Measurements from ENCODE around the gene TMEM165. TPM values are rescaled to one million over a fixed set of nuclear protein-coding genes. Genes with fewer than 3 reads are reported as not detected.

TMEM165 gene
- total RNA-seq, 2 donors from 2014 or later: 90.5 to 308 TPM

- no peaks in the 10 kb centered on the region for H3K9me3 ChIP-seq
Observed at GRCh38 chr4:55437356-55437796, 41.6 kb downstream of the TMEM165 start.

GRCh38 chr4:55437823-55438222 lies 42.1 kb downstream of the TMEM165 start:
- peak in 2 of 4 donors; percentile 12 to 17 for DNase-seq

More at GRCh38 chr4:55437356-55437796, 41.6 kb downstream of the TMEM165 start:
- Histone ChIP-seq H3K27me3 (no peaks in the 10 kb centered on the region), H3K27ac (peak overlapping the region; percentile 11 to 78 (median 70)), H3K36me3 (replicated peaks in 1 of 2; ENCODE audit: insufficient read depth in 1 of 2, low read depth in 2 of 2) (peaks cover 0 to 7% of the 10 kb centered on the region in 2 donors), H3K4me3 (no peak overlapping the region), H3K4me1 (peaks cover 29% of the 10 kb centered on the region)
- DNase-seq: peak in 3 of 4 donors; percentile 48 to 52 (median 51)
- TF ChIP-seq POLR2A (IDR thresholded peaks at IDR 0.05) (no peak), CTCF (IDR thresholded peaks at IDR 0.05) (no peak)
- intact Hi-C loops (cut with DNase I): no loop called here
- 38 to 42% methylated on average over 5 of the region's 5 CpGs for WGBS, 2 donors
- ATAC-seq: peak; percentile 64

GRCh38 chr4:55438314-55438713 lies 42.6 kb downstream of the TMEM165 start:
- H3K27me3 ChIP-seq: no peaks in the 10 kb centered on the region
- peak overlapping the region; percentile 65 to 78 (median 71) for H3K27ac ChIP-seq
- DNase-seq (peak; percentile 31 to 61 (median 40)), ATAC-seq (peak; percentile 82)
- intact Hi-C loops (cut with DNase I): no loop called here
- peaks cover 0 to 8% of the 10 kb centered on the region in 2 donors for H3K36me3 ChIP-seq (replicated peaks in 1 of 2; ENCODE audit: insufficient read depth in 1 of 2, low read depth in 2 of 2)
- H3K4me3 ChIP-seq: no peak overlapping the region
- 29 to 33% methylated on average over 2 of the region's 2 CpGs for WGBS, 2 donors
- H3K9me3 ChIP-seq: no peaks in the 10 kb centered on the region
- TF ChIP-seq CTCF (IDR thresholded peaks at IDR 0.05): no peak
- peak in 2 of 3 donors; percentile 26 to 30 for TF ChIP-seq POLR2A (IDR thresholded peaks at IDR 0.05)
- H3K4me1 ChIP-seq: peaks cover 29% of the 10 kb centered on the region

More at GRCh38 chr4:55437823-55438222, 42.1 kb downstream of the TMEM165 start:
- Histone ChIP-seq H3K4me1 (peaks cover 29% of the 10 kb centered on the region), H3K27ac (peak overlapping the region; percentile 65 to 78 (median 71)), H3K36me3 (replicated peaks in 1 of 2; ENCODE audit: insufficient read depth in 1 of 2, low read depth in 2 of 2) (peaks cover 0 to 8% of the 10 kb centered on the region in 2 donors), H3K27me3 (no peaks in the 10 kb centered on the region), H3K4me3 (no peak overlapping the region), H3K9me3 (no peaks in the 10 kb centered on the region)
- TF ChIP-seq CTCF (IDR thresholded peaks at IDR 0.05) (no peak), POLR2A (IDR thresholded peaks at IDR 0.05) (no peak)
- ATAC-seq: peak; percentile 36
- intact Hi-C loops (cut with DNase I): no loop called here
- 38 to 39% methylated on average over 3 of the region's 3 CpGs for WGBS, 2 donors

- H3K27me3 ChIP-seq: no peaks in the 10 kb centered on the region
- peaks cover 0 to 8% of the 10 kb centered on the region in 2 donors for H3K36me3 ChIP-seq (replicated peaks in 1 of 2; ENCODE audit: insufficient read depth in 1 of 2, low read depth in 2 of 2)
- intact Hi-C loops (cut with DNase I): no loop called here
- H3K9me3 ChIP-seq: no peaks in the 10 kb centered on the region
- TF ChIP-seq CTCF (IDR thresholded peaks at IDR 0.05) (no peak), POLR2A (IDR thresholded peaks at IDR 0.05) (no peak)
- H3K27ac ChIP-seq: peak overlapping the region; percentile 5 to 78 (median 70)
- H3K4me1 ChIP-seq: peaks cover 29% of the 10 kb centered on the region
- ATAC-seq: no peak
- no peak overlapping the region for H3K4me3 ChIP-seq
- no peak for DNase-seq
Observed at GRCh38 chr4:55439023-55439422, 43.3 kb downstream of the TMEM165 start.

GRCh38 chr4:55440786-55441185 lies 45.0 kb downstream of the TMEM165 start:
- H3K27ac ChIP-seq: no peak overlapping the region
- ATAC-seq (no peak), DNase-seq (no peak)
- intact Hi-C loops (cut with DNase I): no loop called here
- H3K9me3 ChIP-seq: no peaks in the 10 kb centered on the region
- no peak overlapping the region for H3K4me3 ChIP-seq
- H3K27me3 ChIP-seq: no peaks in the 10 kb centered on the region
- TF ChIP-seq POLR2A (IDR thresholded peaks at IDR 0.05): no peak
- no peak for TF ChIP-seq CTCF (IDR thresholded peaks at IDR 0.05)
- H3K4me1 ChIP-seq: peaks cover 25% of the 10 kb centered on the region
- peaks cover 0 to 8% of the 10 kb centered on the region in 2 donors for H3K36me3 ChIP-seq (replicated peaks in 1 of 2; ENCODE audit: insufficient read depth in 1 of 2, low read depth in 2 of 2)
- 96 to 97% methylated on average over 2 of the region's 2 CpGs for WGBS, 2 donors

All from body of pancreas (tissue), 4 donors.